Esophagus muscularis mucosa (tissue), 3 donors: ENCODE results near the gene KCNE2.

Source experiments
- POLR2A ChIP-seq: fragments of 450-650 bp; IDR thresholded peaks from one replicate; pipeline ENCODE4 v1.6.1; 2017; ENCODE audit warnings: antibody characterized with exemption, moderate library complexity, mild to moderate bottlenecking, low read depth
- POLR2AphosphoS5 ChIP-seq, 2 donors: sonication (generic); formaldehyde crosslinking; IDR thresholded peaks; one replicate each; pipeline ENCODE4 v1.6.1; 2017; ENCODE audit warnings: antibody characterized with exemption in 2 of 2
- TF ChIP-seq, protein P1 (sequence below), 3 experiments: fragments of 200-600 bp in 2 of 3; fragments of 450-650 bp in 1 of 3; sonication (generic) in 2 of 3; IDR thresholded peaks; one replicate each; pipeline ENCODE4 v1.5.1; 2017 to 2019; ENCODE audit warnings: antibody characterized with exemption in 3 of 3, mild to moderate bottlenecking in 2 of 3, moderate library complexity in 1 of 3

DNA sequence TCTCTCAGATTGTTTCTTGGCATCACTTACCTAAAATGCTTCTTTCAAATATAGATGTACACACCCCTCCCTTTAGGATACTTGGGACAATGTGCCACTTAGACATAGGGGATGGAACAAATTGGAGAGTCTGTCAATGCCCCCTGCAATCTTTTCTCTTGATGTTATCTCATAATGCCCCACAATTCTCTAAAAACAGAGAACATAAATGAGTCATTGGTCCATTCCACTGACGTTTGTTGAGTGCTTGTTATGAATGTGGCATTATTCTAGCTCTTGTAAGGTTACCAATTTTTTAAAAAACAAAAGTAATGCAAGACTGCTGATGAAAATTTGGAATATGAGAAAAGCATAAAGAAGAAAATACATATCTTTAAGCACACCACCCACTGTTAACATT is 5.9 kb downstream of the KCNE2 start:
- TF ChIP-seq POLR2A, result no peak
- TF ChIP-seq, protein P1, sequence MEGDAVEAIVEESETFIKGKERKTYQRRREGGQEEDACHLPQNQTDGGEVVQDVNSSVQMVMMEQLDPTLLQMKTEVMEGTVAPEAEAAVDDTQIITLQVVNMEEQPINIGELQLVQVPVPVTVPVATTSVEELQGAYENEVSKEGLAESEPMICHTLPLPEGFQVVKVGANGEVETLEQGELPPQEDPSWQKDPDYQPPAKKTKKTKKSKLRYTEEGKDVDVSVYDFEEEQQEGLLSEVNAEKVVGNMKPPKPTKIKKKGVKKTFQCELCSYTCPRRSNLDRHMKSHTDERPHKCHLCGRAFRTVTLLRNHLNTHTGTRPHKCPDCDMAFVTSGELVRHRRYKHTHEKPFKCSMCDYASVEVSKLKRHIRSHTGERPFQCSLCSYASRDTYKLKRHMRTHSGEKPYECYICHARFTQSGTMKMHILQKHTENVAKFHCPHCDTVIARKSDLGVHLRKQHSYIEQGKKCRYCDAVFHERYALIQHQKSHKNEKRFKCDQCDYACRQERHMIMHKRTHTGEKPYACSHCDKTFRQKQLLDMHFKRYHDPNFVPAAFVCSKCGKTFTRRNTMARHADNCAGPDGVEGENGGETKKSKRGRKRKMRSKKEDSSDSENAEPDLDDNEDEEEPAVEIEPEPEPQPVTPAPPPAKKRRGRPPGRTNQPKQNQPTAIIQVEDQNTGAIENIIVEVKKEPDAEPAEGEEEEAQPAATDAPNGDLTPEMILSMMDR (IDR thresholded peaks at IDR 0.05), result no peak
- no peak for TF ChIP-seq POLR2AphosphoS5 (IDR thresholded peaks at IDR 0.05)
